Left lung (tissue), 14 donors: ENCODE measurements around the gene BSND. TPM values are rescaled to one million over a fixed set of nuclear protein-coding genes. Genes with fewer than 3 reads are reported as not detected.
A peak's percentile ranks its signal among the peaks of the same experiment; 100 is the strongest.

ENCODE experiments used
- ATAC-seq: fragments of 200-7000 bp; cut with Tn5 transposase; one replicate; pipeline ENCODE4 v1.9.1; 2020; ENCODE audit warnings: moderate library complexity
- DNase-seq, 4 donors: peaks; one replicate each; pipeline ENCODE4 v3.0.0-alpha.2; 2013 to 2020
- H3K27ac ChIP-seq, 2 donors: fragments of 200-600 bp; sonication (generic) in 1 of 2; one replicate each; pipeline versions ENCODE4 v1.5.0 to v1.8.0; 2020 to 2021
- H3K27me3 ChIP-seq, 2 donors: fragments of 200-600 bp; sonication (generic) in 1 of 2; one replicate each; pipeline versions ENCODE4 v1.5.0 to v1.8.0; 2020 to 2021
- H3K36me3 ChIP-seq, 2 donors: fragments of 200-600 bp; sonication (generic) in 1 of 2; one replicate each; pipeline versions ENCODE4 v1.5.0 to v1.8.0; 2020 to 2021
- H3K4me1 ChIP-seq, 2 donors: fragments of 200-600 bp; one replicate each; pipeline ENCODE4 v1.8.0; 2021
- H3K4me3 ChIP-seq, 2 donors: fragments of 200-600 bp; sonication (generic) in 1 of 2; one replicate each; pipeline versions ENCODE4 v1.5.0 to v1.8.0; 2020 to 2021; ENCODE audit warnings: mild to moderate bottlenecking in 1 of 2
- H3K9me3 ChIP-seq, 2 donors: fragments of 200-600 bp; sonication (generic) in 1 of 2; one replicate each; pipeline versions ENCODE4 v1.5.0 to v1.8.0; 2020 to 2021
- intact Hi-C, 2 donors: fragments of 100-400 bp; cut with DNase I; formaldehyde crosslinking; loops; one replicate each; pipeline versions ENCODE4 v1.11.2 to v1.14.2; 2022
- long read RNA-seq, 12 donors: library from polyadenylated mRNA in 2 of 12; unstranded in 2 of 12; transcript quantifications; one replicate each; pipeline ENCODE4 v2.0.0 and lab custom pipeline, GENCODE V29; 2019 to 2026
- polyA plus RNA-seq, 6 donors: library from polyadenylated mRNA; unstranded; fragments of 120-200 nt; gene quantifications; one replicate each; pipeline ENCODE4 v1.2.1, GENCODE V29; 2013; ENCODE audit not compliant: insufficient read length in 6 of 6
- total RNA-seq, 2 donors: library from RNA; stranded (reverse); fragmentation: NEBNext Ultra II Directional; extraction: Animal tissue kit (Norgen Biotek cat#: 25700); gene quantifications; one replicate each; pipeline ENCODE4 v1.2.1, GENCODE V29; 2021
- TF ChIP-seq, protein P1 (sequence below), 2 donors: fragments of 200-600 bp; sonication (generic) in 1 of 2; IDR thresholded peaks; one replicate each; pipeline versions ENCODE4 v1.5.0 to v1.8.0; 2021; ENCODE audit warnings: antibody characterized with exemption in 2 of 2
- donor health status: DM: no; HTN: yes; CAD: no.
- donor health status: DM: no; HTN: no; CAD: no.

BSND gene
- total RNA-seq, result not detected
- under 1 TPM in 5 of 6 donors, not detected in 1; 0.03 to 0.06 (median 0.06) TPM for polyA plus RNA-seq
- long read RNA-seq, donor 1, result 0 reads
- long read RNA-seq, donor 2, result 0 reads
- long read RNA-seq, donor 3, result 0 reads
- long read RNA-seq, donor 4, result 0 reads
- long read RNA-seq, donor 5, result 0 reads
- long read RNA-seq, donor 6, result 0 reads
- long read RNA-seq, donor 7, result 0 reads
- long read RNA-seq, donor 8, result 0 reads
- long read RNA-seq, donor 9, result 0 reads
- long read RNA-seq, donor 10, result 0 reads
- long read RNA-seq, donor 11, result 0 reads
- long read RNA-seq, donor 12, result 0 reads

DNA sequence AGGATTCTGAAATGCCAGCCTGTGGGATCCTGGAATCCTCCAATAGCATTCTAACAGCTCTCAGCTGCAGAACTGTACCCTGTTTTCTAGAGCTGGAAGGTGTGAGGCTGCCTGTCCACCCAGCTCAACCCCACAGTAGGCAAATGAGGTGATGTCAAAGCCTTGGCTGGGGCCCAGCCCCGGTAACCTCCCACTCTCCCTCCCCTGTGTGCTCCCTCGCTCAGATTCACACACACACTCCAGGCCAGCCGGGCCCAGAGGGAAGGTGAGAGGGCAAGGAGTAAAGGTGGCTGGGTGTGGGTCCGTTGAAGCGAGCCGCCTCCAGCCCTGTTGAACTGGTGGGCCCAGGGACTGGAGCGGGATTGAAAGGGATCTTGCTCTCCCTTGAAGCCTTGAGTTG is at the start of gene BSND:
TSS of gene BSND (plus strand) at position 257 of the 400 bp plus-strand sequence. CDS start 254 bp downstream, outside the sequence.
- no peaks in the 10 kb centered on the region for H3K9me3 ChIP-seq
- intact Hi-C loops, result loop anchor here in 1 of 2 donors (10.0 kb wide), 1 partner anchor 54 kb away; no protein-coding TSS in a partner anchor
- DNase-seq, result no peak
- ATAC-seq, result no peak
- TF ChIP-seq, protein P1, sequence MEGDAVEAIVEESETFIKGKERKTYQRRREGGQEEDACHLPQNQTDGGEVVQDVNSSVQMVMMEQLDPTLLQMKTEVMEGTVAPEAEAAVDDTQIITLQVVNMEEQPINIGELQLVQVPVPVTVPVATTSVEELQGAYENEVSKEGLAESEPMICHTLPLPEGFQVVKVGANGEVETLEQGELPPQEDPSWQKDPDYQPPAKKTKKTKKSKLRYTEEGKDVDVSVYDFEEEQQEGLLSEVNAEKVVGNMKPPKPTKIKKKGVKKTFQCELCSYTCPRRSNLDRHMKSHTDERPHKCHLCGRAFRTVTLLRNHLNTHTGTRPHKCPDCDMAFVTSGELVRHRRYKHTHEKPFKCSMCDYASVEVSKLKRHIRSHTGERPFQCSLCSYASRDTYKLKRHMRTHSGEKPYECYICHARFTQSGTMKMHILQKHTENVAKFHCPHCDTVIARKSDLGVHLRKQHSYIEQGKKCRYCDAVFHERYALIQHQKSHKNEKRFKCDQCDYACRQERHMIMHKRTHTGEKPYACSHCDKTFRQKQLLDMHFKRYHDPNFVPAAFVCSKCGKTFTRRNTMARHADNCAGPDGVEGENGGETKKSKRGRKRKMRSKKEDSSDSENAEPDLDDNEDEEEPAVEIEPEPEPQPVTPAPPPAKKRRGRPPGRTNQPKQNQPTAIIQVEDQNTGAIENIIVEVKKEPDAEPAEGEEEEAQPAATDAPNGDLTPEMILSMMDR (IDR thresholded peaks at IDR 0.05), result no peak
- no peaks in the 10 kb centered on the region for H3K36me3 ChIP-seq
- H3K27ac ChIP-seq, result no peak within 1 kb of the TSS
- peaks cover 0 to 12% of the 10 kb centered on the region in 2 donors for H3K4me1 ChIP-seq
- peaks cover 17 to 61% of the 10 kb centered on the region in 2 donors for H3K27me3 ChIP-seq
- no peak within 1 kb of the TSS for H3K4me3 ChIP-seq

DNA sequence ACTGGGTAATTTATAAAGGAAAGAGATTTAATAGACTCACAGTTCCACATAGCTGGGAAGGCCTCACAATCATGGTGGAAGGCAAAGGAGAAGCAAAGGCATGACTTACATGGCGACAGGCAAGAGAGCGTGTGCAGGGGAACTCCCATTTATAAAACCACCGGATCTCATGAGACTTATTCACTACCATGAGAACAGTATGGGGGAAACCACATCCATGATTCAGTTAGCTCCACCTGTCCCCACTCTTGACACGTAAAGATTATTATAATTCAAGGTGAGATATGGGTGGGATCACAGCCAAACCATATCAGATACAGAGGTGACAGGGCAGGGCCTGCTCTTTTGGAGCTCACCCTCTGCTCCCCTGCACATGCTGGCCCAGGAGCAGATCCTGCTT is 49.7 kb upstream of the BSND start:
- Histone ChIP-seq H3K27ac (no peak overlapping the region), H3K36me3 (no peaks in the 10 kb centered on the region), H3K27me3 (no peaks in the 10 kb centered on the region), H3K9me3 (no peaks in the 10 kb centered on the region), H3K4me1 (peaks cover 7 to 33% of the 10 kb centered on the region in 2 donors), H3K4me3 (no peak overlapping the region)
- intact Hi-C loops, result loop anchor here in 1 of 2 donors (10.0 kb wide), 1 partner anchor 46 kb away; the partner anchor contains the start of gene BSND
- ATAC-seq (no peak), DNase-seq (no peak)
- TF ChIP-seq, protein P1 (IDR thresholded peaks at IDR 0.05), result no peak

DNA sequence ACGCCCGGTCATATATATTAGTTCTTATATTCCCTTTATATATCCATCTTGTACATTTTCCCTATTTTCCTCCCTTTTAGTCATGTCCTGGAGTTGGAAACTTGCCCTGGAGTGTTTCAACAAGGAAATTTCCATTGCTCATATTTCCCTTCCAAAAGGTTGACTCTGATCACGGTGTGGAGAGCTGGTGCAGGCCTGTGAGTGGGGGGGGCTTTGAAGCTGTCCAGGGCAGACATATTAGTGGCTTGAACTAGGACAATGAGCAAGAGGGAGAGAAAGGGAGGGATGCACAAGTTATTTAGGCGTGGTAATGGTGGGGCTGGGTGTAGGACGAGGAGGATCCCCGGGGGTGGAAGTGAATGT is 48.7 kb upstream of the BSND start:
- no peak for ATAC-seq
- H3K27ac ChIP-seq, result no peak overlapping the region
- no peak overlapping the region for H3K4me3 ChIP-seq

DNA sequence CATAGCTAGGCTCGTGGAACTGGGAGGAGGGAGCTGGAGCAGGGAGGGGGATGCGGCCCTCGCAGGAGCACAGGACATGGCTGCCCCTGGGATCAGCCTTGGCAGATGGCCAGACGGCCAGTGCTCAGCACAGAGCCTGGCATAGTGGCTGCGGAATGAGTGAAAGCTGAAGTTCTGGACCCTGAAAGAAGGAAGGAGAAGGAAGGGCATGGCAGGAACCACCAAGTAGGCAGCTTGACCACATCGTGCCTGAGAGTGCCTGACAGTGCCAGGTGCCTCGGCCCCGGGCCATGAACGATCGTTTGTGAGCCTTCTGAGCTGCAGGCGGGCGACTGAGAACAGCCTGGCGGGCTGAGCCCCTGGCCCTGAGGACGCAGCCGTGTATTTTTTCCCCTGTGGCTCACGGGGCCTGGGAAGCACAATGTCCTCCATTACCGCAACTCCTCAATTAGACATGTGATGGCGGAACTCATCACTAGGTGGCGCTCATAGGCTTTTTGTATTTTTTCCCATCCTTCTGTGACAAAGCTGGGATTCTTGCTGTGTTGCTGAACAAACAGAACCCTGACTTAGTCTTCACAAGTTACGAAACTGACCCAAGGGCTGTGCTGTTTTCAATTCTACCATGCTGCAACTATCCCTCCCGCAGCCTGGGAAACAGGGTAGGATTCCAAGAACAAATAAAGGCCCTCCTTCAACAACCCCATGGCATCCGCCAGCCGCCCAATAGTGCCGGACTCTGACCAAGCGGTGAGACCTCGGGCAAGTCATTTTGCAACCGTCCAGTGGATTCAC is 48.2 kb upstream of the BSND start:
- TF ChIP-seq, protein P1 (IDR thresholded peaks at IDR 0.05), result peak; percentile 70 to 76
- no peaks in the 10 kb centered on the region for H3K9me3 ChIP-seq
- ATAC-seq (peak; percentile 93), DNase-seq (peak; percentile 52 to 84 (median 76))
- H3K27me3 ChIP-seq, result no peaks in the 10 kb centered on the region
- H3K4me1 ChIP-seq, result peaks cover 7 to 25% of the 10 kb centered on the region in 2 donors
- intact Hi-C loops, result no loop called here
- no peak overlapping the region for H3K27ac ChIP-seq
- no peak overlapping the region for H3K4me3 ChIP-seq
- H3K36me3 ChIP-seq, result no peaks in the 10 kb centered on the region

More for the DNA sequence above, 48.7 kb upstream of the BSND start:
- Histone ChIP-seq H3K27me3 (no peaks in the 10 kb centered on the region), H3K4me1 (peaks cover 7 to 31% of the 10 kb centered on the region in 2 donors), H3K9me3 (no peaks in the 10 kb centered on the region), H3K36me3 (no peaks in the 10 kb centered on the region)
- intact Hi-C loops, result no loop called here
- TF ChIP-seq, protein P1 (IDR thresholded peaks at IDR 0.05), result no peak
- no peak for DNase-seq

DNA sequence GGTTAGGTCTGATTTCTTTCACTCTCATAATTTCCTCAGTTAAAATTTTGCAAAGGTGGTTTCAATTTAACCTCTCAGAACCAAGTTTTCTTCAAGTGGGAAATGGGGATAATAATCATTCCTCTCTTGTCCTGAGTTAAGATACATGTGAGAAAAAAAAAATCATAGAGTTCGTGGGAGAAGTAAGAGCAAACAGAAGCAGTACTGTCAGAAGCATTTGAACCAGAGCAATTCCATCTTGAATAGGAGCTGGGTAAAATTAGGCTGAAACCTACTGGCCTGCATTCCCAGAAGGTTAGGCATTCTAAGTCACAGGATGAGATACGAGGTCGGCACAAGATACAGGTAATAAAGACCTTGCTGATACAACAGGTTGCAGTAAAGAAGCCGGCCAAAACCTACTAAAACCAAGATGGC is 46.9 kb upstream of the BSND start:
- no peak overlapping the region for H3K27ac ChIP-seq

More for the DNA sequence above, 46.9 kb upstream of the BSND start:
- ATAC-seq, result no peak
- Histone ChIP-seq H3K9me3 (no peaks in the 10 kb centered on the region), H3K4me1 (peaks cover 7 to 19% of the 10 kb centered on the region in 2 donors), H3K36me3 (no peaks in the 10 kb centered on the region), H3K4me3 (no peak overlapping the region), H3K27me3 (no peaks in the 10 kb centered on the region)
- intact Hi-C loops, result no loop called here
- no peak for DNase-seq
- TF ChIP-seq, protein P1 (IDR thresholded peaks at IDR 0.05), result no peak
